Measurements from ENCODE around the gene TPK1. TPM values are rescaled to one million over a fixed set of nuclear protein-coding genes. Genes with fewer than 3 reads are reported as not detected.

Gene TPK1
- total and polyA plus RNA-seq, 2 of the 4 experiments (the other 2 are of a cell fraction), result 0.38 to 1.8 TPM

GRCh38 chr7:144676492-144676891 is 159.4 kb downstream of the TPK1 start:
- Histone ChIP-seq H3K27me3 (ENCODE audit: control insufficient read depth, insufficient read depth, low read length) (no peaks in the 10 kb centered on the region), H3K4me1 (ENCODE audit: control insufficient read depth, insufficient read depth, low read length) (no peaks in the 10 kb centered on the region), H3K79me1 (ENCODE audit: low read depth in 1 of 2, low read length in 2 of 2) (no peaks in the 10 kb centered on the region), H2AK9ac (replicated peaks; ENCODE audit: low read depth, low read length, poor library complexity) (no peak overlapping the region), H3K14ac (replicated peaks; ENCODE audit: low read depth, low read length) (no peak overlapping the region), H2AFZ (replicated peaks; ENCODE audit: low read length, poor library complexity) (no peak overlapping the region), H3K4ac (ENCODE audit: low read depth, low read length) (no peak overlapping the region), H3K4me3 (ENCODE audit: insufficient read depth, low read depth, low read length) (no peak overlapping the region), H3K18ac (ENCODE audit: low read depth, low read length) (no peak overlapping the region), H3K56ac (ENCODE audit: extremely low read depth, insufficient read depth, low read length) (no peak overlapping the region), H4K5ac (ENCODE audit: low read depth, low read length) (no peak overlapping the region), H4K20me1 (ENCODE audit: insufficient read depth, low read length) (no peaks in the 10 kb centered on the region), H3K27ac (ENCODE audit: insufficient read depth, low read length) (no peak overlapping the region), H4K8ac (ENCODE audit: low read depth in 2 of 2, low read length in 2 of 2) (no peak overlapping the region), H3K9me1 (ENCODE audit: insufficient read depth, low read length) (no peaks in the 10 kb centered on the region), H2AK5ac (ENCODE audit: low read depth, low read length) (no peak overlapping the region), H2BK15ac (ENCODE audit: low read depth, low read length) (no peak overlapping the region), H2BK5ac (ENCODE audit: low read depth, low read length, poor library complexity, severe bottlenecking) (no peak overlapping the region), H4K91ac (ENCODE audit: insufficient read depth, low read depth, low read length) (no peak overlapping the region), H3K9me3 (ENCODE audit: control insufficient read depth, insufficient read depth, low read length) (peaks cover 6% of the 10 kb centered on the region), H2BK20ac (ENCODE audit: low read depth, low read length) (no peak overlapping the region), H3K36me3 (ENCODE audit: control insufficient read depth, insufficient read depth, low read length) (no peaks in the 10 kb centered on the region), H2BK120ac (ENCODE audit: low read depth, low read length) (no peak overlapping the region), H3K9ac (ENCODE audit: low read depth, low read length) (no peak overlapping the region), H3K23ac (ENCODE audit: low read depth, low read length) (no peak overlapping the region), H3K4me2 (ENCODE audit: low read depth, low read length) (no peak overlapping the region)
- ChIA-PET CTCF (no interaction called here), POLR2A (ENCODE audit: unreplicated experiment) (no interaction called here)
- TF ChIP-seq RFX5 (IDR thresholded peaks at IDR 0.05; ENCODE audit: low read depth, low read length) (no peak), NFE2L2 (IDR thresholded peaks at IDR 0.05; ENCODE audit: low read depth, low read length) (no peak), MXI1 (IDR thresholded peaks at IDR 0.05; ENCODE audit: borderline replicate concordance, low read depth, low read length) (no peak), USF2 (IDR thresholded peaks at IDR 0.05; ENCODE audit: low read depth, low read length) (no peak), RAD21 (IDR thresholded peaks at IDR 0.05; ENCODE audit: low read length) (no peak), CTCF (conservative IDR thresholded peaks at IDR 0.05; ENCODE audit: low read depth, low read length) (no peak), SMC3 (IDR thresholded peaks at IDR 0.05; ENCODE audit: low read depth, low read length) (no peak), ELK1 (IDR thresholded peaks at IDR 0.05; ENCODE audit: borderline replicate concordance, low read depth, low read length) (no peak), RCOR1 (IDR thresholded peaks at IDR 0.05; ENCODE audit: insufficient replicate concordance, low read length) (no peak), FOS (IDR thresholded peaks at IDR 0.05; ENCODE audit: low read depth, low read length) (no peak), MAFK (IDR thresholded peaks at IDR 0.05; ENCODE audit: low read depth, low read length) (no peak), CEBPB (IDR thresholded peaks at IDR 0.05; ENCODE audit: low read depth, low read length) (no peak), BHLHE40 (IDR thresholded peaks at IDR 0.05; ENCODE audit: low read depth, low read length) (no peak), MAZ (IDR thresholded peaks at IDR 0.05; ENCODE audit: borderline replicate concordance, low read depth, low read length) (no peak), CHD1 (IDR thresholded peaks at IDR 0.05; ENCODE audit: low read depth, low read length) (no peak), POLR2A (IDR thresholded peaks at IDR 0.05; ENCODE audit: low read depth, low read length) (no peak)
- dilution Hi-C loops (cut with HindIII; ENCODE audit: low sequenced_read_pairs, unreplicated experiment) (no loop called here), intact Hi-C loops (cut with micrococcal nuclease) (no loop called here), in situ Hi-C loops (cut with MboI; ENCODE audit: low sequenced_read_pairs) (no loop called here)
- no peak for DNase-seq
- no peak for ATAC-seq (ENCODE audit: low read depth)
- BruUV-seq (replicated peaks), result no TSS peak
- no CpG with 5 or more reads among the region's 5 CpGs for WGBS, 2 experiments (ENCODE audit: extremely low coverage in 2 of 2, insufficient read length in 1 of 2)
